Left ventricle myocardium inferior (tissue), 1 donor: Measurements from ENCODE around the gene LINGO1. TPM values are rescaled to one million over a fixed set of nuclear protein-coding genes. Genes with fewer than 3 reads are reported as not detected.

Experiments used
- DNase-seq: peaks from one replicate; pipeline ENCODE4 v3.0.0-alpha.2; 2020
- H3K27ac ChIP-seq: fragments of 200-600 bp; replicated peaks from 2 replicates; pipeline ENCODE4 v1.8.0; 2021
- H3K27me3 ChIP-seq: fragments of 200-600 bp; 2 replicates; pipeline ENCODE4 v1.8.0; 2021; ENCODE audit warnings: low read depth
- H3K36me3 ChIP-seq: fragments of 200-600 bp; 2 replicates; pipeline ENCODE4 v1.8.0; 2021
- H3K4me1 ChIP-seq: fragments of 200-600 bp; 2 replicates; pipeline ENCODE4 v1.8.0; 2021
- H3K4me3 ChIP-seq: fragments of 200-600 bp; 2 replicates; pipeline ENCODE4 v1.8.0; 2021; ENCODE audit warnings: mild to moderate bottlenecking, moderate library complexity
- H3K9me3 ChIP-seq: fragments of 200-600 bp; replicated peaks from 2 replicates; pipeline ENCODE4 v1.8.0; 2021
- CTCF ChIP-seq: fragments of 200-600 bp; IDR thresholded peaks from 2 replicates; pipeline ENCODE4 v1.8.0; 2021; ENCODE audit warnings: antibody characterized with exemption, mild to moderate bottlenecking, borderline replicate concordance
- intact Hi-C: fragments of 100-400 bp; cut with micrococcal nuclease; formaldehyde crosslinking; loops from one replicate; pipeline ENCODE4 v1.11.0; 2022
- total RNA-seq: library from RNA; stranded (reverse); fragmentation: NEBNext Ultra II Directional; extraction: Animal tissue kit (Norgen Biotek cat#: 25700); gene quantifications from one replicate; pipeline ENCODE4 v1.2.1, GENCODE V29; 2021
- donor health status: DM: no; HTN: yes; CAD: no; lungs with severe emphysema.

LINGO1 gene
- total RNA-seq, 1 donor from 2014 or later, result 0.96 TPM

DNA sequence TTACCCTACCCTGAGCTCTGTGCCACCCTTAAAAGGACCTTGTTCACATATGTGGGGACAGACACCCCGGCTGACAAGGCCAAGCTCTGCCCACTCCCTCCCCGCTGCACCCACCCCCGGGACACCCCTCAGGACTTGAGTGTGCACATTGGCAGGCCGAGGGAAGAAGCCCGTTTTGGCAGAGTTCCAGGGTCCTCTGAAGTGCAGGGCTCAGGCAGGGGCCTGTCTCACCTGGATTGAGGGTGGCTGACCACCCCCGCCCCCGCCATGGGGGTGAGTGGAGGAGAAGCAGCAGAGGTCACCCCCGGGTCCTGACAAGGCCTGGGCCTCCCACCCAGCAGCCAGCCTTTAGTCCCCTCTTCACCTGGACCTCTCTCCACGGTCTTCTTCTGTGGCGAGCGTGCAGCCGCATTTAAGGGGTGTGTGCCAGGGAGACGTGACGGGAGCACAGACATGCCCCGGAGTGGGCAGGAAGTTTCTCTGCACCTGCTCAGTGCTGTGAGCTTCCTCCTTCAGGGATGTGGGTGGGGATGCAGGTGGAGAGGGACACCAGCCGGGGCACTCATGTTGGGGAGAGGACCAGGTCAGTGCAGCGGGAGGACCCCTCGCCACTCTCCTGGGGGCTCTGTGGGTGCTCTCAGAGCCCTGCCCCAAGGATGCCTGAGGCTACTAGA is 50.7 kb downstream of the LINGO1 start:
- no peaks in the 10 kb centered on the region for H3K36me3 ChIP-seq
- intact Hi-C loops, result no loop called here
- no peak overlapping the region for H3K27ac ChIP-seq
- TF ChIP-seq CTCF, result no peak
- DNase-seq, result no peak
- no peaks in the 10 kb centered on the region for H3K9me3 ChIP-seq
- peaks cover 25% of the 10 kb centered on the region for H3K4me1 ChIP-seq
- H3K4me3 ChIP-seq, result no peak overlapping the region
- no peaks in the 10 kb centered on the region for H3K27me3 ChIP-seq

DNA sequence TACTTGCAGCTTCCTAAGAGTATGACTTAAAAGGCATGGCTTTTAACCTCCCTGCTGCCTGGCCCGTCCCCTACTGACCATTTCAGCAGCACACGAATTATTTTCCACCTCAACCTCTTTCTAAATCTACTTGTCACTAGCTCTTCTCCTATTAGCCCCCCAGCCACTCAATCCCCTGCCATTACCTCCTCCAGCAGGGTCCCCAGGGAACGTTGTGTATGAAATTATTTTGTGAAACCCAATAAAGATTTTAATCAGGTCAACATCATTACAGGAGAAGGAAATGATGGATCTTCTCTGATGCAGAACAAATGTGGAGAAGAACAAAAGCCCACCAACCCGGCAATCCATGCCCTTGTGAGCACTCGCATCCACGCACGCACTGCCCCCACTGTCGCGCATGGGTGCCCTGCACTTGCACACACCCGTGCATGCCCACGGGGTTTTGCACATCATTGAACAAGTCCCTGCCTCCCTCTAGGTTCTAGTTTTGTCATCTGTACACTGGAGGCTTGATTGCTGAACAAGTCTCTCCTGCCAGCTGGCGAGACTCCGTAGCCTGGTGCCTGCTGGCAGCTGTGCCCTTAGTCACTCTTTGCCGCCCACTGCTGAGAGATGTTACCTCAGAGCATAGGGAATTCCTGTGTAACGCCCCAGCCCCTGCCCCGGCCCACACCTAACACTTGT is 51.6 kb downstream of the LINGO1 start:
- TF ChIP-seq CTCF, result no peak
- Histone ChIP-seq H3K4me3 (no peak overlapping the region), H3K9me3 (no peaks in the 10 kb centered on the region), H3K36me3 (no peaks in the 10 kb centered on the region), H3K4me1 (peaks cover 25% of the 10 kb centered on the region), H3K27me3 (no peaks in the 10 kb centered on the region), H3K27ac (no peak overlapping the region)
- intact Hi-C loops, result no loop called here
- DNase-seq, result peak; percentile 59

- H3K27ac ChIP-seq, result no peak overlapping the region
- no peak overlapping the region for H3K4me3 ChIP-seq
- no peaks in the 10 kb centered on the region for H3K36me3 ChIP-seq
- TF ChIP-seq CTCF, result no peak
- no peaks in the 10 kb centered on the region for H3K9me3 ChIP-seq
- H3K4me1 ChIP-seq, result peaks cover 25% of the 10 kb centered on the region
- H3K27me3 ChIP-seq, result no peaks in the 10 kb centered on the region
- intact Hi-C loops, result no loop called here
- DNase-seq, result no peak
These were observed 53.1 kb downstream of the LINGO1 start for GRCh38 chr15:77579498-77580188.

- no peak for TF ChIP-seq CTCF
- Histone ChIP-seq H3K9me3 (no peaks in the 10 kb centered on the region), H3K36me3 (no peaks in the 10 kb centered on the region), H3K4me3 (no peak overlapping the region), H3K4me1 (peaks cover 25% of the 10 kb centered on the region), H3K27ac (no peak overlapping the region), H3K27me3 (no peaks in the 10 kb centered on the region)
- intact Hi-C loops, result no loop called here
- DNase-seq, result no peak
These were observed 53.9 kb downstream of the LINGO1 start for GRCh38 chr15:77578641-77579372.

GRCh38 chr15:77577366-77577950 is 55.3 kb downstream of the LINGO1 start:
- intact Hi-C loops, result no loop called here
- no peak for DNase-seq
- H3K27me3 ChIP-seq, result no peaks in the 10 kb centered on the region

More at GRCh38 chr15:77577366-77577950, 55.3 kb downstream of the LINGO1 start:
- Histone ChIP-seq H3K4me1 (peaks cover 20% of the 10 kb centered on the region), H3K4me3 (no peak overlapping the region), H3K27ac (no peak overlapping the region), H3K36me3 (no peaks in the 10 kb centered on the region), H3K9me3 (no peaks in the 10 kb centered on the region)
- no peak for TF ChIP-seq CTCF
